ENCODE measurements around the gene NECTIN1. TPM values are rescaled to one million over a fixed set of nuclear protein-coding genes. Genes with fewer than 3 reads are reported as not detected.
A peak's percentile ranks its signal among the peaks of the same experiment; 100 is the strongest.

NECTIN1 gene
- total RNA-seq, 1 experiment from 2014 or later = 3.3 TPM

DNA sequence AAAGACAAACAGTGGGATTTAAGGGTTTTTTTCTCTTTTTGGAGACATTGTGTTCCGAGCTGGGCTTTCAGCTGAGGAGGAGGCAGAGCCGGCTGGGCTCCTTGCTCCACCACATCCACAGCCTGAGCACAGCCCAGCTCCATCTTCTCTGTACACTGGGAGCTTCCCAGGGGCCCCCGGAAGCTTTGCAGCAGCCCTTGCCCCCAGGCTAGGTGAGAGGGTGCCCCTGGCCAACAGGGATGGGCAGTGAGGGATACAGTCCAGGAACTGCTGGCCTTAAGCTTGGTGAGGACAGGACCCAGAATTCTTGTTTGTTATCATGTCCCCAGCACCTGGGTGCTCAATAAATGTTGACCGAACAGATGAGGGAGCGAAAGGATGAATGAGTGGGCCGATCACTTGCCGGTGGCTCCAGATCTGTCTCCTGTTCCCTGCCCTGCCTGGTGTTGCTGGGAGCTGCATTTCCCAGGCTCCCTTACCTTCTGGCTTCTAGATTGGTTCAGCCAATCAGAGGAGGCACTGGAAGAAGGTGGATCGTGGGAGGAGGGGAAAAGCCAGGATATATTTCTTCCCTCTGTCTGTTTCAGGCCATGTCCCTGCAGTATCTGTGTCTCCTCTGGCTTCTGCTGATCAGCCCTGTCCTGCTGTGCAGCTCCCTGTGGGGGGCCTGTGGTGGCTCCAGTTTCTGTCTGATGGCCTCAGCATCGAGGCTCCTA is 26.5 kb upstream of the NECTIN1 start:
- DNase-seq (ENCODE audit: low read depth) = no peak

DNA sequence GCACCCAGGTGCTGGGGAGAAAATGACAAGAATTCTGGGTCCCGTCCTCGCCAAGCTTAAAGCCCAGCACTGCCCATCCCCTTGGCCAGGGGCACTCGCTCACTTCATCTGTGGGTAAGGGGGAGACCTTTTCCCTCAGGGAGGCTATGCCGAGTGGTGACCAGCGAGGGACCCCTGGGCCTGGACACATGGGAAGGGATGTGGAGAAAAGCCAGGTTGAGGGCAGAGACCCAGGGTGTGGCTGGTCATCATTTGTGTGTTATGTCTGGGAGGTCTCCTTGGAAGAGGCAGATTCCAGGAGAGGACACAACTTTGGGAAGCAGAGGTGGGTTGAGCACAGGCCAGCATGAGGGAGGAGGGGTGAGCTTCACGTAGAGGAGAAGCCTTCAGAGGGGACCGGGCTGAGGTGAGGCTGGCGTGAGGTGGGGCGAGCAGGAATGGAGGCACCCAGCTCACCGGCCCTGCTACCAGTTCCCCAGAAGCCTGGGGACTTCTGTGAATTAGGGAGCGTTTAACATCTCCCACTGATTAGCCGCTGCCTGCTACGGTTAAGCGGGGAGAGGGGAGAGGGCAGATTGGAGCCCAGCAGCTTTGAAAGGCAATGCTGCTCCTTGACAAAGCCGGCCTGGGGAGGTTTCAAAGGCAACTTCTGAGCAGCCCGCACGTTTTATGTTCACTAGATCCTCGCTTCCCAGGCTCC is 25.8 kb upstream of the NECTIN1 start:
- DNase-seq (ENCODE audit: low read depth) = no peak

DNA sequence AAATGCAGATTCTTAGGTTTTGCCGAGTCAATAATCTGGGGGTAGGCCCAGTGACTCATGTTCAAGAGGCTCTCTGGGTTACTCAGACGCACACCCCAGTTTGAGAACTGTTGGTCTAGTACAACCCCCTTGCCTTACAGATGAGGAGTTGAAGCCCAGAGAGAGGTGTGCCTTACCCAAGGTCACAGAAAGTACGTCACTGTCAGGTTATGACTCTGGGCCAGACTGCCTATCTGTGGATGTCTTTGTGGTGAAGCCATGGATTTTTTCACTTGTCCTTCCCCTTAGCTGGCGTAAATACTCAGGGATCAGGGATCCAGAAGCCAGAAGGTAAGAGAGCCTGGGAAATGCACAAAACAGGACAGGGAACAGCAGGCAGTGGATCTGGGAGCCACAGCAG is 25.2 kb upstream of the NECTIN1 start:
- no peak for DNase-seq (ENCODE audit: low read depth)

DNA sequence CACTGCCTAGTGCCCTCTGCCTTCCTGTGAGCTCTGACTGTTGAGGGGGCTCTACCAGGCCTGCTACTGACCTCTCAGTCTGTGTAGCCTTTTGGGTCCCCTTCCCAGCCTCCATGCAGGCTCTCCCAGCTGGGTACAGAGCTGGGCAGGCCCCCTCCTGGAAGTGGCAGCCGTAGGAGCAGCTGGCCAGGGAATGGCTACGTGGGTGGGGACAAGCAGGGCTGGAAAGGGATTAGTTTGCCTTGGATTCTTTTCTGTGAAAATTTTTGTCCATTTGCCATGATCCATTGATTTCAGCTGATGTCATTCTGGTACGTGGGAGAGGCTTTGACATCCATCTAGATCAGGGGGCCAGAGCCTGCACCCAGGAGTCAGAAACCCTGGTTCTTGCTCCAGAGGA is 23.9 kb upstream of the NECTIN1 start:
- no peak for DNase-seq (ENCODE audit: low read depth)

DNA sequence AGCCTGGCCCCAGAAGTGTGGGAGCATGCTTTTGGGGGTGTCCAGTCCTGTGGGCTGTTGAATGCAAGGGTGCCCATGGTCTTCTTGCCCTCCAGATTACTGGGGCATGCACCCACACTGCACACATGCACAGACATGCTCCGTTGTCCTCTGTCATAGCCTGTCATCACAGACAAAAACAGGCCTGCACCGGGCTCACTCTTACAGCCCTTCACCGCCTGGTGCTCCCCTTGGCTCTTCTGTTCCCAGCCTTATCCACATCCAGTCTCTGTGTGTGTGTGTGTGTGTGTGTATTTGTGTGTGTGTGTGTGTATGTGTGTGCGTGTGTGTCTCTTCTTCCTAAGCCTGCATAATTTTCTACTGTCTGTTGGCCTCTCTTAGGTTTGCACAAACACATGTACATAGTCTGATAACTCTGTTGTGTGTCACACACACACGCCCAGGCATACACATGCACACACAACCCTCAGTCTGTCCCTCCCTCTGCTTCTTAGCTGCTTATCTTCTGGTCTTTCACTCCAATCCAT is 23.4 kb upstream of the NECTIN1 start:
- no peak for DNase-seq (ENCODE audit: low read depth)

DNA sequence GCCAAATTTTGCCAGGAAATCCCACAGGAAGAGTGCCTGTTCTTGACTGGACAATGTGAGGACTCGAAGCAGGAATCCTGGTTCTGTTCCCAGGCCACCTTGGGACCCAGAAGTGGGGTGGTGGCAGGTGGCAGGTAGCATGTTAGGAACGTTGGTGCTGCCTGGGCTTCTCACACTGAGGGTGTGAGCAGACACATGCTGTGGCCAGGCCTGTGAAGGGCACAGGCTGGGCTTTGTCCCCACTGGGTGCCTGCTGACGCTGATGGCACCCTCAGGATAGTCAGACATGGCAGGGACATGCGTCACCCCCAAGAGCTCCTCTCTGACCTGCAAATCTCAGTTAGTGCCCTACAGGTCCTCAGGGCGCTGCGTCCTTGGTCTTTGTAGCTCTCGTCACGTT is 21.1 kb upstream of the NECTIN1 start:
- no peak for DNase-seq (ENCODE audit: low read depth)

DNA sequence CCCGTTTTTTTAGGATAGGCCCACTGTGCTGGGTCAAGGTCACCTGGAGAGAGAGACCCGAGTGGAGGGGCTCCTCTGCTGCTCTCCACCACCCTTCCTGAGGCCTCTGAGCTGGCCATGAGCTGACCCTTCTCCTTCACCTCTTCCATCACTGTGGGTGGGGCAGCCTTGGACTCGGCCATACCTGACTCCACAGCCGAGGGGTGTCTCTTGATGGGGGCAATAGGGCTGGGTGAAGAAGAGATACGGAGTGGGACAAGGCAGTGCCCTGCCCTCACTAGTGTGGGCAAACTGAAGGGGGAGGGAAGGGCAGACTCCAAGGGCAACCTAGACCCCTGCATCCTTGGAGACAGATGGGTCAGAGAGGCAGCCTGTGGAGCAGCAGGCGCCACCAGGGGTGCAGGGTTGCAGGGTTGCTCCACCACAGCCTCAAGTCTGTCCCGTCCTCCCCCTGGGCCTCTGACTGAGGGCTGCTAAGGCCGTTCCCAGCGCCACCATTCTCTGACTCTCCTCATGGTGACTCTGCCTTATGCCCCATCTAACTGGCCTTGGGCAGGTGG is 20.1 kb upstream of the NECTIN1 start:
- no peak for DNase-seq (ENCODE audit: low read depth)

DNA sequence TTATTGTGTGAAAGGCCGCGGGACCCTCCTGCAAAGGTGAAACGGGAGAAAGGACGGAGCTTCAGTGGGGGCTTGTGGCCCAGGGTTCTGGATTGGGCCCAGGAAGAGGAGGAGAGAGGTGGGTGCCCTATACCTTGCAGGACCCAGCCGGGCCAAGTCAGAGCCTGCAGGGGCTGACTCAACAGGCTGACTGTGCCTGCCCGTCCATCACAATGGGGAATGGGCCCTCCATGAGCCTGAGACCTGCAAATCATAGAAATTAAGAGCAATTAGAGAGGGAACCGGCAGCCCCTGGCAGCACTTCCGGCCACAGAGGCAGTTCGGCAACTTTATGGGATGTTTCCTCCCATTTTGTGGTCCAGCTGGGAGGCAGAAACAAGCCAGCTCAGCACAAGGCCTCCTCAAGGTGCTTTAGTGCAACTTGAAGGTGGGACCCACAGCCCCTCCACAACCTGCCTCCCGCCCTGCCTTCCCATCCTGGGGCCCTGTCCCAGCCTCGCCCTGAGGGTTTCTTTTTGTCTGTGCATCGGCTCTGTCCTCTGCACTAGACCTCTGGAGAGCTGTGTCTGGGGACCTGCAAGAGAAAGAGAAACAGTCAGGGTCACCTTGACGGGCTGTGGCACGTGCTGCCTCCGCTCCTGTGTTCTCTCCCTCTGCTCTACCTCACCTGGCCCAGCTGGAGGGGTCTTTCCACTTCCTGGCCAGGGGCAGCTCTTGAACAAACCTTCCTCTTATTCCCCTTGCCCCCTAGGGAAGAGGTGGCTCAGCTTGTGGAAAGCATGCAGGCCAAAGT is 19.1 kb upstream of the NECTIN1 start:
- no peak for DNase-seq (ENCODE audit: low read depth)

DNA sequence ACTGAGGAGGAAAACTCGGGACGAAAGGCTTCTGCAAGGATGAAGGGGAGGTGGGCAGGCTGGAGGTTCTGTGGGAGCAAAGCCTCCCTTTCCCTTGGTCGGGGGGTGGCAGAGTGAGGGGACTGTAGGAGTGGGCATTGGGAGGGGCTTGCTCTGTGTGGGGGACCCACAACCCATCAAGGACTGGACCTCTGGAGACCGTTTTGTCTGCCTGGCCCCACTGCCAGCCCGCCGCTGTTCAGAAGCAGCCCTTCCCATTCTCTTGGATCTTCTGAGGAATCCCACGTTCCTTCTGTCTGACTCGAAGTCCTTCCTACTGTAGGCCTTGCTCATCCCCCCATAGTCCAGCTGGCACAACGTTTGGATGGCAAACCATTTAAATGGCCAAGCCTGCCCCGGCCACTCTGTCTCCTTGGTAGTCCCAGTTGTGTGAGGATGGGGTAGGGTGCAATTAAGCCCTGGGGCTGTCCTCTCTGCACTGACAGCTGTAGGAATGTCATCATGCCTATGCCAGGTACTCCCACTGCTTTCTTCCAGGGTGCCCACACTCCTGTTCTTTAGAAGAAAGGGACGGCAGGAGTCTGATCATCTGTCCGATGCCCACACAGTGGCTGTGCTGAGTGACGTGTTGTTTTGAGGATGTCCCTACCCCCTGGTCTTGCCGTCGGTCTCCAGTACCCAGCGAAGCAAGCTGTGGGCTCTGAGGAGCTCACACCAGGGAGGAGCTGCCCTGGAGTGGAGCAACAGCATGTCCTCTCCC is 17.0 kb upstream of the NECTIN1 start:
- DNase-seq (ENCODE audit: low read depth) = no peak

DNA sequence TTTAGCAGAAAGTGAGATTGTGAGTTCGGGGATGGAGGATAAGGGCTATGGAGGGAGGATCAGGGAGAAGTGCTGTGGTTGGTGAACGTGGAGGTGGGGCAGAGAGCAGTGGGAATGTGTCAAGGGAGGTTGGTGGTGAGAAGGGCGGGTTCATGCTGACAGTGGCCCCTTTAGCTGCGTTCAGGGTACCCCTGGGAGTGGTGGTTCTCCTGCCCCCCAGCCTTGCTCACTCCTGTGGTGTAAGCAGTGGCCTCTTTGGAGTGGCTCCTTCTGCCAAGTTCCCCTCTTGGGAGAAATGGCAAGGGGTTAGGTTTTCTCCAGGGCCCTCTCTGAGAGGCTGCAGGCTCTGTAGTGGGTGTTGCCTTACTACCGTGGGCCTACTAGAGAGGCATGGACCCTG is 16.1 kb upstream of the NECTIN1 start:
- no peak for DNase-seq (ENCODE audit: low read depth)

DNA sequence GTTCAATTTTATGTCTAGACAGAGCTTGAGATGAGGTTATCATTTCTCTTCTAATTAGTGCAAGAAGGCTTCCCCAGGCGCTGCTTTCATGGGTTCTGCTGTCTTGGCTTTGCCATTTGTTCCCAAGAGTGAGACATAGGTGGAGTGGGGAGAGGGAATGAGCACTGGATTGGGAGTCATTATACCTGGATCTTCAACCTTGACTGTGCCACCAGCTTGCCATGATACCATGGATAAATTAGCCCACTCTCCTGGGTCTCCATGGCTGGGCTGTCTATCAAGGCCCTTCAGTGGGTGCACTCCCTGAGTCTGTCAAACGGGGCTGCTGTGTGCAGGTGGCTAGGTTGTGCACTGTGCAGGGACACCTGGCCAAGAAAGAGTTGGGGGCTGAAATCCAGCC is 15.6 kb upstream of the NECTIN1 start:
- no peak for DNase-seq (ENCODE audit: low read depth)

DNA sequence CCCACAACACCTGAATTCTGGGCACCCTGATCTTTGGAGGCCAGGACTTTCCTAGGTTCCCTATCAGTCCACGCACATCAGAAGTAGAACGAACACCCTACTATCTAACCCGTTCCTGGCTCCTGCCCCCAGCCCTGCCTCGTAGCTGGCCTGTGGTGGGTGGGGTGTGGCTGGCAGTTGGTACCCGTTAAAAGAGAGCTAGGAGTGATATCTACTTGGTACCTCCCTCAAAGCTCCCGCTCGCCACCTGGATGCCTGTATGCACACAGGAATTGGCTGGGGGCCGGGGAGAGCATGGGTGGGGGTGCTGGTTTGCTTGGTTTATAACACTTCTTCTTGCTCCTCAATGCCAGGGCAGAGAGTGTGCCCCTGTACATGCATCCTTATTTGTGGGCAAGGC is 14.0 kb upstream of the NECTIN1 start:
- DNase-seq (ENCODE audit: low read depth) = no peak

DNA sequence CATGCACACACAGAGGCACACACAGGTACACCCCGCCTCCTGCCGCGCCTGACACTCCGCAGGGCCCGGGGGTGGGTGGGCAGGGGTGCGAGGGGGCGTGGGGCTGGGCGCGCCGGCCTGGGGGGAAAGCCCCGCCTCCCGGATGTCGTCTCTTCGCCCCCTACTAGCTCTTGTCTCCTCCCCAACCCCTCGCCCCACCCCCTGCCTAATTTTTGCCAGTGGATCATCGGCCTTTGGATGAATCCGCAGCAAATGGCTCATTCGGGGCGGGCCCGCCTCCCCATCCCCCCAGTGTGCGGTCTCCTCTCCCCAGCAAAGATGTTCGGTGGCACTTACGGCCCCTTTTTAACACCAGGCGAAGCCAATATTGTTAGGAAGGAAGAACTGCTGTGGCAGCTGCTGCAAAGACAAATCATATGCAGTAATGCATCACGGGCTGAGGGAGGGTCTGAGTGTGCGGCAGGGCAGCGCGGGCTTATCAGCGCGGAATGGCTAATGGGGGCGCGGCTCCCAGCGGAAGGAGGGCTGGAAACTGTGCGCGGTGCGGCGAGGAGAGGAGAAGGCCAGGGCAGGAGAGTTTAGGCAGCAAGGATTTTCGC is 13.4 kb upstream of the NECTIN1 start:
- no peak for DNase-seq (ENCODE audit: low read depth)

DNA sequence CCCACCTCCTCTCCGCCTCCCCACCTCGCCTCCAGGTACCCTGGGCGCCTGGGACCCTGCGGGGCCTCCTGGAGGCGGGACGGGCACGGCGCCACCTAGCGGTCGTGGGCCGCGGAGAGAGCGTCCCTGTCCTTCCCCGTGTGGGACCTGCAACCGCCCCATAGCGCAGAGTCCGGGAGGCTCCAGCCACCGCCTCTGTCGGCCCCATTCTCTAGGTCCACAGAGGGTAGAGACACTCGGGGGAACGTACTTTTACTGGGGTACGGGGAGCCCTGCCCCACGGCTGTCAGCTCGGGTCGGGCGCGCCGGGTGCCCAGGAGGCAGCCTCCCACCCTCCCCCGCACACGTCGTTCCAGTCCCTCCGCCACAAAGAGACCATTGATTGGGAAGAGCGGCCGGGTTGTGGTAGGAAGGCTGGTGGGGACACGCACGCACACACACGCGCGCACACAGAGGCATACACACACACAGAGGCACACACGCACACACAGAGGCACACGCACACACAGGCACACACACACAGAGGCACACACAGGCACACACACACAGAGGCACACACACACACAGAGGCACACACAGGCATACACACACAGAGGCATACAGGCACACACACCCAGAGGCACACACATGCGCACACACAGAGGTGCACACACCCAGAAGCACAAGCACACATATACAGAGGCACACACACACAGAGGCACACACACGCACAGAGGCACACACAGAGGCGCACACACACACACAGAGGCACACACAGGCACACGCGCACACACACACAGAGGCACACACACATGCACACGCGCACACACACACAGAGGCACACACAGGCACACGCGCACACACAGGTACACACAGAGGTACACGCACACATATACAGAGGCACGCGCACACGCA is 12.6 kb upstream of the NECTIN1 start:
- DNase-seq (ENCODE audit: low read depth) = no peak

DNA sequence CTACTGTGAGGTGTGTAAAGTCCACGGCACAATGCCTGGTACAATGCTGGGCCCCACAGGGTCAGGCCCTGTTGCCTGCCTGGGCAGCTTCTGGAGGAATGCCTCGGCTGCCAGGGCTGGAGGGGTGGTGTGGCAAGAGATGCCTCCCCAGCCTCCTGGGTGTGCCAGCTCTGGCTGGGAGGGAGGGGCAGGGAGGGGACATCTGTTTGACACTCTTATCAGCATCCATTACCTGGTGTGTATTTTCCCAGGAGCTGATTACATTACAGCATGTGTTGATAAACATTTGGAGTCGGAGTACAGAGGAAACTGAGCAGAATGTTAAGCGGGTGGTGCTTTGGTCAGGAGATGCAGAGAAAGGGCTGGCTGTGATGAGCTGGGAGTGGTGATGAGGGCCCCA is 11.0 kb upstream of the NECTIN1 start:
- DNase-seq (ENCODE audit: low read depth) = no peak

DNA sequence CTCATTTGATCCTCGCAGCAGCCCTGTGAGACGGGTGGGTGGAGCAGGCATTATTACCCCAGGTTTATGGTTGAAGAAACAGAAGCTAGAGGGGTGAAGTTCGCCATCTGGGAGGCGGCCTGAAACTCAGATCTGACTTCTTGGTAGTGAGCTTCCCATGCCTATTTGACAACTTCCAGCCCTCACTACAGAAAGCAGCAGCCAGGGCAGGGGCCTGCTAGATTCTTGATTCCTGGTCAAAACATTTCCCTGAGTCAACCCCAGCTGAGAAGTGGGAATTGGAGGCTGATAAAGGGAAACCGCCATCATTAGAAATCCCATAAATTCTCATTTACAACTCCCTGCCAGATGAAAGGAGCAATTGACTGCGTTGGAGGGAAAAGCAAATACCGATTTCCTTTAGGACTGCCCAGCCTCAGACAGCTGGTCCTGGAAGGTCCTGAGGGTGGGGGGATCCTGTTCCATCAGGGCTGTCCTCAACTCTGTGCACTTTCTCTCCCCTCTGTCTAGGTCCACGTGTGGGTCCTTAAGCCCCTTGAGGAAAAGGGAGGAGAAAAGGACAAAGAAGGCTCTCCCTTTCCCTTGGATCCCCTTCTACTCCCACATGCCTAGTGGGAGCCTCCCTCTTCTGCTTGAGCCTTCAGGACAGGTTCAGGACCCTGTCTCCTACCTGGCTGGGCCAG is 10.2 kb upstream of the NECTIN1 start:
- no peak for DNase-seq (ENCODE audit: low read depth)

DNA sequence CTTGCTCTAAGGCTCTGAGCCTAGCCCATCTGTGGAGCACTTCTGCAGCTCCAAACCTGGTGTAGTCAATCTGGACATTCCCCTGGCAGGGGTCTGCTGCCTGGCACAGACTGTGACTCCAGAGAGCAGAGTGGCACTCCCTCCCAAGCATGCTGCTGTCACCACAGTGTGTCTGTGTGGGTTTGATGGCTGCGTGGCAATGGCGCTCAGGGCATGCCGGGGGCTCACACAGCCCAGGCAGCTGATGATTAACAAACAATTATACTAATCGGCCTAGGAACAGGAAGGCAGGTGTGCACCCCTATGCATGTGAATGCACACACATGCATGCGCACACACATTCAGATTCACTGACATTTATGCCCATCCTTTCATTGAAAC is 9.0 kb upstream of the NECTIN1 start:
- no peak for DNase-seq (ENCODE audit: low read depth)

DNA sequence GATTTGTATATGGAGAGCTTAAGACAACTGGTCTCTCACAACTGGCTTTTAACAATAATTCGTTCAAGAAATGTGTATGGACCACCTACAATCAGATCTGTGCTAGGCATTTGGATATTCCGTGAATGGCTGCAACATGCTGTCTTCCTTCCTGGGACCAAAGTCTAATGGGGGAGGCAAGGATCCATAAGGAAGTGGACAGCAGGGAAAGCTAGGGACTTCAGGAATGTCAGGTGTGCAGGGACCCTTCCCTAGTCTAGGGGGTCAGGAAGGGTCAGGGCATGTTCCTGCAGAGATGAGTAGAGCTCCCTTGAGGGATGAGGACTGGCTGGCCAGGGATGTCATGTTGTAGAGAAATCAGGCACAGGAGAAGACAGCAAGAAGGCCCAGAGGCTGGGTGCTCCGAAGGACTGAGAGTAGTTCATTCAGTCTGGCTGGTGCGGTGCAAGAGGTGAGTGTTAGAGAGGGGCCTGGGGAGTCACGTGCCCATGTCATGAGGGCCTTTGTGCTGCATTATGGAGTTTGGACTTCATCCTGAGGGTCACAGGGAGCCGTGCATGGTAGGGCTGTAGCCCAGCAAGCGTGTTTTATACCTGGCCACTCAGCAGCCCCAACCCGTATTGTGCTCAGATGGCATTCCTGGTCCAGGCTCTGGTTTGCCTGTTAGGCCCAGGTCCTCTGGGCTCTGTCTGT is 8.5 kb upstream of the NECTIN1 start:
- DNase-seq (ENCODE audit: low read depth) = no peak

DNA sequence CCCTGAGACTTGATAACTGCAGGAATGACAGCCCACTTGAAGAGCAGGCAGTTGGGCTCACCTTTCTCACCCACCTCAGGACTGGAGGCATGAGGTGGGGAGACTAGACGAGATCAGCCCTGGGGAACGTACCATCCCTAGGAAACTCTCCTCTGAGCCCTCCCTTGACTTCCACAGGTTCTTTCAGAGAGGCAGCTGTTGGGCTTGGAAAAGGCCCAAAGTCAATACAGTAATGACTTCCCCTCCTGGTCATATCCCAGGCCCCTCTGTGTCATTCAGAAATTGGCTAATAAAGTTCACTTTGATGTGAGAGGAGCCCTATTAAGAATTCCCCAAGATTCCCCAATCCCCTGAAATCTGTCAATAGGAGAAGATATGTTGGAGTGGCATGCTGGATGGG is 5.8 kb upstream of the NECTIN1 start:
- DNase-seq (ENCODE audit: low read depth) = peak; percentile 63
